ENCODE results near the gene TNRC18. TPM values are rescaled to one million over a fixed set of nuclear protein-coding genes. Genes with fewer than 3 reads are reported as not detected.

The TNRC18 gene
- total and polyA plus RNA-seq, 9 of the 15 experiments (the other 6 are each of a cell fraction or from before 2014, with no cell fraction given): 0.03 to 43.2 (median 18.0) TPM

- no peak for TF ChIP-seq MYBL2 (IDR thresholded peaks at IDR 0.05; ENCODE audit: low read depth)
- no peak for TF ChIP-seq MYBL2 (CRISPR knock-in tag; IDR thresholded peaks at IDR 0.05; ENCODE audit: borderline replicate concordance)
- TF ChIP-seq CTCFL (IDR thresholded peaks at IDR 0.05; ENCODE audit: borderline replicate concordance, insufficient read depth, low read depth, low read length, poor library complexity, severe bottlenecking): no peak
- TF ChIP-seq POLR2AphosphoS2 (IDR thresholded peaks at IDR 0.05; ENCODE audit: low read length): no peak
- TF ChIP-seq ETV1 (tag; conservative IDR thresholded peaks at IDR 0.05; ENCODE audit: low read depth): no peak; the same call in 1 of the 2 replicates
- peak; percentile 80 for TF ChIP-seq POLR2G (IDR thresholded peaks at IDR 0.05; ENCODE audit: low read depth, low read length)
- no peak for TF ChIP-seq ZNF133 (CRISPR knock-in tag; IDR thresholded peaks at IDR 0.05)
- TF ChIP-seq NFYB (IDR thresholded peaks at IDR 0.05; ENCODE audit: extremely low read depth, insufficient read length): peak; percentile 52
- no peak for TF ChIP-seq USF1 (CRISPR knock-in tag; IDR thresholded peaks at IDR 0.05)
- no peak for TF ChIP-seq ZNF668 (CRISPR knock-in tag; IDR thresholded peaks at IDR 0.05)
- TF ChIP-seq CBX8 (IDR thresholded peaks at IDR 0.05; ENCODE audit: borderline replicate concordance, extremely low read depth, low read depth, low read length, poor library complexity, severe bottlenecking): no peak
- TF ChIP-seq CBFA2T3 (IDR thresholded peaks at IDR 0.05): peak; percentile 18; the same call in 1 of the 2 replicates
- no peak for TF ChIP-seq MCM2 (IDR thresholded peaks at IDR 0.05; ENCODE audit: low read depth)
- no peak; the same call in 1 of the 2 replicates for TF ChIP-seq FOSL1 (tag; conservative IDR thresholded peaks at IDR 0.05)
- no peak for TF ChIP-seq STAT6 (CRISPR knock-in tag; IDR thresholded peaks at IDR 0.05)
- TF ChIP-seq U2AF2 (optimal IDR thresholded peaks at IDR 0.05; ENCODE audit: low read depth, low read length): no peak
- no peak for TF ChIP-seq CBFB (CRISPR knock-in tag; IDR thresholded peaks at IDR 0.05)
- peak; percentile 45; the same call in 1 of the 2 replicates for TF ChIP-seq MYC (IDR thresholded peaks at IDR 0.05; ENCODE audit: low read depth, low read length)
- peak; percentile 53; the same call in 1 of the 2 replicates for TF ChIP-seq MYC (CRISPR knock-in tag; IDR thresholded peaks at IDR 0.05; ENCODE audit: borderline replicate concordance, low read depth)
- TF ChIP-seq TAF1 (IDR thresholded peaks at IDR 0.05; ENCODE audit: control insufficient read depth, extremely low read depth, insufficient read depth, low read length, severe bottlenecking): peak; percentile 36
- TF ChIP-seq ZSCAN32 (CRISPR knock-in tag; IDR thresholded peaks at IDR 0.05): no peak
Measured at GRCh38 chr7:5423976-5424748, 528 bp upstream of the TNRC18 start (continued).
